K562 (cell line): ENCODE data around the gene SCAMP5.

Experiments used
- CBFA2T3 ChIP-seq: fragments of 450-650 bp; IDR thresholded peaks from 2 replicates; pipeline ENCODE4 v1.6.1; 2017
- CHD2 ChIP-seq: IDR thresholded peaks from 2 replicates; pipeline ENCODE4 v1.6.1; 2011; ENCODE audit warnings: low read depth, low read length
- CTCF ChIP-seq, 3 experiments: IDR thresholded peaks in 2 of 3; conservative IDR thresholded peaks in 1 of 3; 2 replicates each; pipeline ENCODE4 v1.5.1; 2011 to 2012; ENCODE audit warnings: low read length in 3 of 3, mild to moderate bottlenecking in 3 of 3, control low read depth in 2 of 3, improper control_type of control experiment in 1 of 3, inconsistent platforms in 1 of 3, low read depth in 1 of 3, mixed read lengths in 1 of 3, moderate library complexity in 1 of 3; ENCODE audit not compliant: insufficient read depth in 2 of 3
- DNMT1 ChIP-seq: fragments of 450-650 bp; IDR thresholded peaks from 2 replicates; pipeline ENCODE4 v1.6.1; 2016; ENCODE audit warnings: antibody characterized with exemption, mild to moderate bottlenecking
- FOXA1 ChIP-seq: fragments of 450-650 bp; IDR thresholded peaks from 2 replicates; pipeline ENCODE4 v1.6.1; 2016; ENCODE audit warnings: mild to moderate bottlenecking, borderline replicate concordance
- GABPB1 ChIP-seq: sonication (generic); formaldehyde crosslinking; IDR thresholded peaks from 2 replicates; pipeline ENCODE4 v1.8.0; 2022; ENCODE audit warnings: mild to moderate bottlenecking, missing genetic modification reagents
- HOXB6 ChIP-seq: fragments of 250-450 bp; sonication (Bioruptor Pico); IDR thresholded peaks from 2 replicates; pipeline ENCODE4 v1.5.1; 2022; ENCODE audit warnings: mild to moderate bottlenecking, borderline replicate concordance
- NONO ChIP-seq, 2 experiments: fragments of 200-400 bp in 1 of 2; fragments of 450-650 bp in 1 of 2; formaldehyde crosslinking in 1 of 2; IDR thresholded peaks; 2 replicates each; pipeline ENCODE4 v1.6.1; 2017; ENCODE audit warnings: low read depth in 2 of 2, mild to moderate bottlenecking in 2 of 2, moderate library complexity in 2 of 2, low read length in 1 of 2
- NRF1 ChIP-seq, 2 experiments: fragments of 450-650 bp; IDR thresholded peaks in 1 of 2; conservative IDR thresholded peaks in 1 of 2; 2 replicates each; pipeline ENCODE4 v1.6.1; 2014; ENCODE audit warnings: mild to moderate bottlenecking in 2 of 2
- POLR2AphosphoS5 ChIP-seq: IDR thresholded peaks from 2 replicates; pipeline ENCODE4 v1.6.1; 2011; ENCODE audit warnings: mild to moderate bottlenecking, low read depth, low read length, moderate library complexity; ENCODE audit not compliant: control insufficient read depth, insufficient read depth
- SIN3A ChIP-seq, 2 experiments: fragments of 150-350 bp in 1 of 2; IDR thresholded peaks; 2 replicates each; pipeline ENCODE4 v1.6.1; 2011 to 2016; ENCODE audit warnings: borderline replicate concordance in 2 of 2, low read depth in 2 of 2, low read length in 2 of 2, mild to moderate bottlenecking in 2 of 2, moderate library complexity in 2 of 2; ENCODE audit not compliant: control insufficient read depth in 1 of 2
- TAL1 ChIP-seq: fragments of 450-650 bp; IDR thresholded peaks from 2 replicates; pipeline ENCODE4 v1.6.1; 2016; ENCODE audit warnings: mild to moderate bottlenecking
- TBL1XR1 ChIP-seq, 2 experiments: IDR thresholded peaks; 2 replicates each; pipeline ENCODE4 v1.6.1; 2012; ENCODE audit warnings: improper control_type of control experiment in 2 of 2, low read length in 2 of 2, mild to moderate bottlenecking in 1 of 2
- ZFX ChIP-seq: sonication (generic); formaldehyde crosslinking; IDR thresholded peaks from 2 replicates; pipeline ENCODE4 v1.8.0; 2022; ENCODE audit warnings: mild to moderate bottlenecking, missing genetic modification reagents, moderate library complexity

- no peak for TF ChIP-seq HOXB6 (CRISPR knock-in tag)
- no peak for TF ChIP-seq ZFX
- no peak for TF ChIP-seq FOXA1
- no peak for TF ChIP-seq GABPB1 (CRISPR knock-in tag)
- no peak for TF ChIP-seq CTCF (IDR thresholded peaks at IDR 0.05 in 2 of 3, conservative IDR thresholded peaks at IDR 0.05 in 1 of 3; ENCODE audit: insufficient read depth in 2 of 3, low read depth in 1 of 3, low read length in 3 of 3)
- TF ChIP-seq POLR2AphosphoS5: peak; percentile 99
- TF ChIP-seq NRF1 (conservative IDR thresholded peaks at IDR 0.05 in 1 of 2, IDR thresholded peaks at IDR 0.05 in 1 of 2): peak; percentile 27 to 38; a peak in 1 of 4 replicates
- no peak for TF ChIP-seq DNMT1
- TF ChIP-seq NONO (IDR thresholded peaks at IDR 0.05; ENCODE audit: low read depth in 2 of 2, low read length in 1 of 2): peak in 1 of 2 experiments; percentile 87; a peak in 2 of 4 replicates
- TF ChIP-seq TBL1XR1 (IDR thresholded peaks at IDR 0.05; ENCODE audit: low read length in 2 of 2): peak; percentile 75 to 98; a peak in 3 of 4 replicates
- TF ChIP-seq CHD2: no peak
- TF ChIP-seq CBFA2T3: peak; percentile 100
- TF ChIP-seq TAL1: peak; percentile 99
- peak in 1 of 2 experiments; percentile 39; a peak in 1 of 4 replicates for TF ChIP-seq SIN3A (IDR thresholded peaks at IDR 0.05; ENCODE audit: borderline replicate concordance in 2 of 2, control insufficient read depth in 1 of 2, low read depth in 2 of 2, low read length in 2 of 2)
Observed at GRCh38 chr15:74954515-74954914, 40.8 kb upstream of the SCAMP5 start.
